Panc1 (cell line): Measurements from ENCODE around the gene PPA1. TPM values are rescaled to one million over a fixed set of nuclear protein-coding genes. Genes with fewer than 3 reads are reported as not detected.

Source experiments
- ATAC-seq: fragments of 200-7000 bp; cut with Tn5 transposase; 2 replicates; pipeline ENCODE4 v1.9.1; 2020; ENCODE audit warnings: mild to moderate bottlenecking, moderate library complexity
- BruUV-seq: library from RNA; stranded (reverse); fragments of 400-500 nt; replicated peaks from 2 replicates; lab custom pipeline; 2021; lab: Mats Ljungman, UMichigan
- CTCF ChIA-PET: fragments of 300-600 bp; sonication (Branson Sonifier 250); formaldehyde crosslinking; loops from one replicate; lab custom pipeline; 2022; ENCODE audit warnings: antibody characterized with exemption; lab: Charles Lee
- POLR2A ChIA-PET: fragments of 300-600 bp; sonication (Branson Sonifier 250); formaldehyde crosslinking; loops from one replicate; lab custom pipeline; 2022; ENCODE audit warnings: antibody characterized with exemption; lab: Charles Lee
- DNase-seq: peaks from one replicate; pipeline ENCODE4 v3.0.0-alpha.2; 2010; ENCODE audit warnings: low read depth, low spot score
- H3K27ac ChIP-seq: 2 replicates; pipeline ENCODE4 v1.5.1; 2011; ENCODE audit warnings: mild to moderate bottlenecking, low read length, inconsistent platforms
- H3K27me3 ChIP-seq: fragments of 200-500 bp; sonication (Bioruptor generic); 2 replicates; pipeline ENCODE4 v1.6.0; 2014; ENCODE audit warnings: low read length, inconsistent platforms; ENCODE audit not compliant: control insufficient read depth, insufficient read depth
- H3K36me3 ChIP-seq: fragments of 200-500 bp; sonication (Bioruptor generic); 2 replicates; pipeline ENCODE4 v1.5.1; 2014; ENCODE audit warnings: inconsistent platforms, mild to moderate bottlenecking, low read length, moderate library complexity; ENCODE audit not compliant: control insufficient read depth, insufficient read depth
- H3K4me1 ChIP-seq: 2 replicates; pipeline ENCODE4 v1.5.1; 2011; ENCODE audit warnings: inconsistent platforms, mild to moderate bottlenecking, low read length, moderate library complexity; ENCODE audit not compliant: control insufficient read depth, insufficient read depth
- H3K4me3 ChIP-seq, 2 experiments: 2 replicates each; pipeline ENCODE4 v1.5.1; 2011 to 2012; ENCODE audit warnings: low read depth in 2 of 2, low read length in 2 of 2, mild to moderate bottlenecking in 2 of 2, inconsistent platforms in 1 of 2, moderate library complexity in 1 of 2
- H3K9me3 ChIP-seq: fragments of 200-500 bp; sonication (Bioruptor generic); 2 replicates; pipeline ENCODE4 v1.5.1; 2014; ENCODE audit warnings: low read depth, mild to moderate bottlenecking, inconsistent platforms, low read length, moderate library complexity; ENCODE audit not compliant: control insufficient read depth, insufficient read depth
- POLR2AphosphoS5 ChIP-seq: IDR thresholded peaks from 2 replicates; pipeline ENCODE4 v1.6.1; 2012; ENCODE audit warnings: mild to moderate bottlenecking, low read depth, low read length, moderate library complexity
- REST ChIP-seq, 2 experiments: IDR thresholded peaks; 2 replicates each; pipeline ENCODE4 v1.6.1; 2011 to 2012; ENCODE audit warnings: low read depth in 2 of 2, control low read depth in 1 of 2, low read length in 1 of 2, mild to moderate bottlenecking in 1 of 2, moderate library complexity in 1 of 2; ENCODE audit not compliant: insufficient read depth in 1 of 2
- SIN3A ChIP-seq: IDR thresholded peaks from 2 replicates; pipeline ENCODE4 v1.6.1; 2012; ENCODE audit warnings: low read depth, mild to moderate bottlenecking, low read length, moderate library complexity, borderline replicate concordance; ENCODE audit not compliant: insufficient read depth
- TCF7L2 ChIP-seq: IDR thresholded peaks from 2 replicates; pipeline ENCODE4 v1.6.1; 2011; ENCODE audit warnings: mild to moderate bottlenecking, low read depth, low read length, inconsistent platforms
- in situ Hi-C: cut with HindIII; loops from 2 replicates; pipeline ENCODE4 v1.10.0; 2016; ENCODE audit warnings: low sequenced_read_pairs, low pct_unique_long_range_greater_than_20kb
- intact Hi-C: fragments of 100-400 bp; cut with micrococcal nuclease; formaldehyde crosslinking; loops from one replicate; pipeline ENCODE4 v1.10.0; 2022; ENCODE audit not compliant: unreplicated experiment
- total RNA-seq: library from RNA; stranded (reverse); gene quantifications from one replicate; pipeline ENCODE4 v1.2.1, GENCODE V29; 2021; ENCODE audit not compliant: unreplicated experiment
- TF ChIP-seq, protein P1 (sequence below): fragments of 450-650 bp; IDR thresholded peaks from 2 replicates; pipeline ENCODE4 v1.5.1; 2017; ENCODE audit warnings: mild to moderate bottlenecking

PPA1 gene
- total RNA-seq, 1 experiment from 2014 or later, result 174 TPM

DNA sequence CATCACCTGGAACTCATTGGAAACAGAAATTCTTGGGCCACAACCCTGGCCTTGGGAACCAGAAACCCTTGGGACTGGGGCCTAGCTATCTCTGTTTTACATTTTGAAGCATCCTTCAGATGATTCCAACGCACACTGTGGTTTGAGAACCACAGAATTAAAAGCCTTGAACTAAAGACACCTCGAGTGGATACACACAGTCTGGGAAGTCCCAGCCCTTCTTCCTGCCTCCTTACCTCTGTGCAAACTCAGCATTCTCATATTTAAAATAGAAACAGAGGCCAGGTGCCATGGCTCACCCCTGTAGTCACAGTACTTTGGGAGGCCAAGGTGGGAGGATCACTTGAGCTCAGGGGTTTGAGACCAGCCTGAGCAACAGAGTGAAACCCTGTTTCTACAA lies 37.7 kb upstream of the PPA1 start:
- ChIA-PET CTCF (no interaction called here), POLR2A (no interaction called here)
- no peak for TF ChIP-seq TCF7L2
- no peak for TF ChIP-seq REST (IDR thresholded peaks at IDR 0.05; ENCODE audit: insufficient read depth in 1 of 2, low read depth in 2 of 2, low read length in 1 of 2)
- TF ChIP-seq, protein P1, sequence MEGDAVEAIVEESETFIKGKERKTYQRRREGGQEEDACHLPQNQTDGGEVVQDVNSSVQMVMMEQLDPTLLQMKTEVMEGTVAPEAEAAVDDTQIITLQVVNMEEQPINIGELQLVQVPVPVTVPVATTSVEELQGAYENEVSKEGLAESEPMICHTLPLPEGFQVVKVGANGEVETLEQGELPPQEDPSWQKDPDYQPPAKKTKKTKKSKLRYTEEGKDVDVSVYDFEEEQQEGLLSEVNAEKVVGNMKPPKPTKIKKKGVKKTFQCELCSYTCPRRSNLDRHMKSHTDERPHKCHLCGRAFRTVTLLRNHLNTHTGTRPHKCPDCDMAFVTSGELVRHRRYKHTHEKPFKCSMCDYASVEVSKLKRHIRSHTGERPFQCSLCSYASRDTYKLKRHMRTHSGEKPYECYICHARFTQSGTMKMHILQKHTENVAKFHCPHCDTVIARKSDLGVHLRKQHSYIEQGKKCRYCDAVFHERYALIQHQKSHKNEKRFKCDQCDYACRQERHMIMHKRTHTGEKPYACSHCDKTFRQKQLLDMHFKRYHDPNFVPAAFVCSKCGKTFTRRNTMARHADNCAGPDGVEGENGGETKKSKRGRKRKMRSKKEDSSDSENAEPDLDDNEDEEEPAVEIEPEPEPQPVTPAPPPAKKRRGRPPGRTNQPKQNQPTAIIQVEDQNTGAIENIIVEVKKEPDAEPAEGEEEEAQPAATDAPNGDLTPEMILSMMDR, result no peak
- TF ChIP-seq POLR2AphosphoS5, result no peak
- TF ChIP-seq SIN3A, result no peak
- Histone ChIP-seq H3K4me3 (no peak overlapping the region), H3K36me3 (no peaks in the 10 kb centered on the region), H3K4me1 (no peaks in the 10 kb centered on the region), H3K9me3 (peaks cover 4% of the 10 kb centered on the region; the same call in 1 of the 2 replicates), H3K27ac (no peak overlapping the region), H3K27me3 (no peaks in the 10 kb centered on the region)
- ATAC-seq (no peak), DNase-seq (no peak)
- no TSS peak for BruUV-seq
- in situ Hi-C loops (no loop called here), intact Hi-C loops (no loop called here)

GRCh38 chr10:70269741-70270140 lies 36.5 kb upstream of the PPA1 start:
- Histone ChIP-seq H3K4me3 (no peak overlapping the region), H3K36me3 (no peaks in the 10 kb centered on the region), H3K27ac (no peak overlapping the region), H3K9me3 (no peaks in the 10 kb centered on the region), H3K4me1 (no peaks in the 10 kb centered on the region), H3K27me3 (no peaks in the 10 kb centered on the region)
- ChIA-PET POLR2A (no interaction called here), CTCF (no interaction called here)
- ATAC-seq, result no peak
- BruUV-seq, result no TSS peak
- no peak for TF ChIP-seq REST (IDR thresholded peaks at IDR 0.05; ENCODE audit: insufficient read depth in 1 of 2, low read depth in 2 of 2, low read length in 1 of 2)
- TF ChIP-seq SIN3A, result no peak
- TF ChIP-seq, protein P1, result no peak
- TF ChIP-seq POLR2AphosphoS5, result no peak
- TF ChIP-seq TCF7L2, result no peak
- intact Hi-C loops (no loop called here), in situ Hi-C loops (no loop called here)
- DNase-seq, result no peak
